Esophagus muscularis mucosa (tissue), 4 donors: ENCODE data around the gene NSD2.

Experiments
- CTCF ChIP-seq, 3 experiments: fragments of 200-600 bp in 2 of 3; fragments of 450-650 bp in 1 of 3; sonication (generic) in 2 of 3; IDR thresholded peaks; one replicate each; pipeline ENCODE4 v1.5.1; 2017 to 2019; ENCODE audit warnings: antibody characterized with exemption in 3 of 3, mild to moderate bottlenecking in 2 of 3, moderate library complexity in 1 of 3
- EP300 ChIP-seq: sonication (generic); formaldehyde crosslinking; IDR thresholded peaks from one replicate; pipeline ENCODE4 v1.6.1; 2017; ENCODE audit warnings: antibody characterized with exemption
- POLR2A ChIP-seq: fragments of 450-650 bp; IDR thresholded peaks from one replicate; pipeline ENCODE4 v1.6.1; 2017; ENCODE audit warnings: antibody characterized with exemption, moderate library complexity, mild to moderate bottlenecking, low read depth
- POLR2AphosphoS5 ChIP-seq, 2 donors: sonication (generic); formaldehyde crosslinking; IDR thresholded peaks; one replicate each; pipeline ENCODE4 v1.6.1; 2017; ENCODE audit warnings: antibody characterized with exemption in 2 of 2

- TF ChIP-seq POLR2AphosphoS5 (IDR thresholded peaks at IDR 0.05) (no peak), CTCF (IDR thresholded peaks at IDR 0.05) (no peak), POLR2A (no peak), EP300 (no peak)
Measured at GRCh38 chr4:1907848-1908525, 36.8 kb downstream of the NSD2 start.
